Stimulated activated CD8-positive, alpha-beta memory T cell treated with anti-CD3 and anti-CD28 coated beads, Interleukin-7, amount 100 ng/mL, for 48 hours (primary cell): Measurements from ENCODE around the gene TGM5.
"Not testable (repeated sequence)": the region's sequence is repeated elsewhere in the genome, so short reads cannot be mapped to it uniquely, and the experiment has no call there.

Experiments used
- DNase-seq, 2 donors: peaks; one replicate each; pipeline ENCODE4 v3.0.0-alpha.2; 2020; ENCODE audit warnings: low read depth in 1 of 2; ENCODE audit errors: extremely low read depth in 1 of 2

TGM5 gene

DNA sequence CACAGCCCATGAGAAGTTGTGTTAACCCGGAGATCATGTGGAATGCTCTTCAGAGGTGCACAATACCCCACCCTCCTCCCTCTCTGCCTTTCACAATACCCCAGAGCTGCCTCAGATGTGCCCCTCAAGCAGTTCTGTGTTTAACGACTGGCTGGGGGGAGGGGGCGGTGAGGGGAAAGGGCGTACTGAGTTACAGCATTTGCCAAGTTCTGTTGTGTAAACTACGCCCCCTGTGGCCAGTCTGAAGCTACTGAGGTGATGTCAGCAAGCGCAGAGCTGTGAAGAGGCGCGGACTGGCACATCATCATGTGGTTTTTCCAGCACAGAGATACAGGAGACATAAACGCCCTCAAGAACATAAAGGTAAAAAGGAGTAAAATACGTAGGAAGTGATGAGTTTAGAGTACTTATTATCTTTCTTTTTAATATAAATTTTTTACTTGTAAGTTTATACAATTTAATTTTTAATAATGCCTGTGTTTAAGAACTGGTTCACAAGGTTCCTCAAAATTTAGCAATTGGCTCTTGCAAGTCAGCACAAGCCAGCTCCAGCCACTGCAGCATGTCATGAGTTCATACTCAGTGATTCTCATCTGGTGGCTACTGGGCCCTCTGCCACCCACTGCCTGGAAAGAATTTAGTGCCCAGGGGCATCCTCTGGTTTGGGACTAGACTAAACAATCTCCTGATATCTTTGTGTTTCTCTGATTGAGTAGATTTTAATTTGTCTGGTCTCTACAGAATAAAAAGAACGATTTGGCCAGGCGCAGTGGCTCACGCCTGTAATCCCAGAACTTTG is 47.6 kb downstream of the TGM5 start:
- no peak for DNase-seq

DNA sequence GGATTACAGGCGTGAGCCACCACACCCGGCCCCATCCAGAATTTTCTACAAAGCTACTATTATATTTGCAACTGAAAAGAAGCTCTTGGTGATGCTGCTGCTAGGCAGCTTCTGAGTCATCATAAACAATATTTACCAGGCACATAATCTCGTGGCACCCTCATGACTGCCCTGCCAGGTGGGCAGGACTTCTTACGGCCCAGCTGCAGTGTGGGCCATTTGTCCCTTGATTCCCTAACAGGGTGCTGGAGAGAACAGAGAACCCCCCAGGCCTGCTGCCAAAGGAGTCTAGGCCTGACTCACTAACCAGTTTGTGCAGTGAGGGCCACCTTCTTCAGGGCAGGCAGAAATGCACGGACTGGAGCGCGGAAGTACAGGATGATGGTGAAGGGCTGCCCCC is 50.8 kb downstream of the TGM5 start:
- no peak for DNase-seq

DNA sequence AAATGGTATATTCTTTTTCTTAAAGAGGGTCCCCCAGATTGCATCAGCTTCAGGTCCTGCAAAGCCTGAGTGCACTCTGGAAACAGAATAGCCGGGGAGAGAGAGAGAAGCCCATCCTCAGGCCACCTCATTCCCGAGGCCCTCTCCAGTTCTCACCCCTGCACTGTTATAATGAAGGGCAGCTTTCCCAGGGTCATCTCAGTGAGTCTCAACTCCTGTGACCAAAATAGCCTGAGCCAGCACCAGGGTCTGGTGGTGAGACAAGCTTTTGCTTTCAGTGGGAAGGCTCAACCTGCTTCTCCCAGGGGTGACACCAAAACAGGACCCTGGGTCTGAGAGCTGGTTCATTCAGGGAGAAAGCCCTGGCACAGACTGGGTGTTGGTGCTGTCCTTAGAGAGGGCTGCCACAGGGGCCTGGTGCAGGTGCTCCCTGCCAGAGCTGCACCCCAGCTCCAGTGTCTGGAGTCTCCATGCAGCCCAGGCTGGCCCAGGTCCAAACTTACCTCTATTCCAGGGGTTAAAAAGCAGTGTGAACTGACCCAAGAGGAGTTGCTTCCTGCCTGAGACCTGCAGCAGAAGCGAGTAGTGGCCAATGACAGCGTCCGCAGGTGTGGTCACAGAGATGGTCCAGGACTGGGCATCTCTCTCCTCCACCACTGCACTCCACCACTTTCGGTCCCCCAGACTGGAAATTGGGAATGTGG is 52.0 kb downstream of the TGM5 start:
- DNase-seq, result no peak

DNA sequence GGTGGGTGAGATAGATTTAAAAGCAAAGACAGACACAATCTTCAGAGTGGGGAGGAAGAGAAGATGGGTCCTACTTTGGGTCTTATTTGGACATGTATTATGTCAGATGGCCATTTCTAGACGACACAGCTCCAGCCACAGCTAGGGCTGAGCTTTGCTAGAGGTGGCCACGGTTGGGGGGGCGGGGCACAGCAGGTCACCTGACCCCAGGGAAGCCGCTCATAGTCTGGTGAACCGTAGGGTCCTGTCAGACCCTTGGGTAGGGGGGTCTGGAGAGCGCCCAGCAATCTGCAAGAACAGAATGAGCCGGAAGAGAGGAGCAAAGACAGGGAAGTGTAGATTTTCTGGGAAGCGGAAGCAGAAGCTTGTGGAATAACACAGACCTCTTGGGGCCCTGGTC is 52.6 kb downstream of the TGM5 start:
- DNase-seq, result no peak

DNA sequence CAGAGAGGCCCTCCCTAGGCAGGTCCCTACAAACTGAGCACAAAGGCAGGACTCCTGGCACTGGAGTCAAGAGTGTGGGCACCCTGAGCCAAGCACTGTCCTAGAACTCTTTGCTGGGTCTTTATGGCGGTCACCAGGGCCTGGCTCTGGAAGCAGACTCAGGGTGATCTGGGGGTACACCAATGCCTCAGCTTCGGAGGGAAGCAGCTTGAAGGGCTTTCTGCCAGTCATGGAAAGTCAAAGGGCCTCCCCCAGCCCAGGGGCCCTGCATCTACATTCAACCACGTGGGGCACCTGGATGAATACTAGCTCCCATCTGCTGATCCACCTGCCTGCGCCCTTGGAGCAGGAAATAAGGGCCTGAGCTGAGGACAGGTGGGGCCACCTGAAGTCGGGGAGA is 53.3 kb downstream of the TGM5 start:
- DNase-seq, result no peak

DNA sequence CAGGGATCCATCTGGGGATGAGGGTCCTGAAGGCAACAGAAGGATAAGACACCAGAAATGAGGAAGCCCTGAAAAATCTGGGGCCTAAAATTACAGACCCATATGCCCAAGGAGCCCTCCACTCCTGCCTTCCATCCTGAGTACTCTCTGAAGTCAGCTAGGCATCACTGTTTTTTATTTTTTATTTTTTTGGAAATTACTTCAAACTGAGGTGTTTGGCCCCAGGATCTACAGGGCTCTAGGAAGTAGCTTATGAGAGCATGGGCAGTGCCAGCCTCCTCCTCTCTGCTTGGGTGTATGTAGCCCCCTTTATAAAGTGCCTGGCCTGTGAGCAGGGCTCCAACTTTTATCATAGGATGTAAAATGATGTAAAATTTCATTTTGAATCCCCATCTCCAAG is 53.8 kb downstream of the TGM5 start:
- no peak for DNase-seq

DNA sequence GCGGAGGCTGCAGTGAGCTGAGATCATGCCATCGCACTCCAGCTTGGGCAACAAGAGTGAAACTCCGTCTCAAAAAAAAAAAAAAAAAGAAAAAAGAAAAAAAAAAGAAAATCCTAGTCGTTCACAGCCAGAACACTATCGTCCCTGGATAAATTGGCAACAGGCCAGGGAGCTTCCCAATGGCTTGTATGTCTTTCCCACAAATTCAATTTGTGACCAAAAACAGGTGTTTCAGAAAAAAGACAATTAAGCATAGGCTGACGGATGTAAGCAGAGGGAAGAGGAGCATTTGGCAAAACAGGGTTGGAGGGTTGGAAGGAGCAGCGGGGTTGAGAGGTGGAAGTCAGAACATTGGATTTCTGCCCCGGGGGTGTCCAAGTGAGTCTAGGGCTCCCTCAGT is 54.4 kb downstream of the TGM5 start:
- DNase-seq, result no peak

DNA sequence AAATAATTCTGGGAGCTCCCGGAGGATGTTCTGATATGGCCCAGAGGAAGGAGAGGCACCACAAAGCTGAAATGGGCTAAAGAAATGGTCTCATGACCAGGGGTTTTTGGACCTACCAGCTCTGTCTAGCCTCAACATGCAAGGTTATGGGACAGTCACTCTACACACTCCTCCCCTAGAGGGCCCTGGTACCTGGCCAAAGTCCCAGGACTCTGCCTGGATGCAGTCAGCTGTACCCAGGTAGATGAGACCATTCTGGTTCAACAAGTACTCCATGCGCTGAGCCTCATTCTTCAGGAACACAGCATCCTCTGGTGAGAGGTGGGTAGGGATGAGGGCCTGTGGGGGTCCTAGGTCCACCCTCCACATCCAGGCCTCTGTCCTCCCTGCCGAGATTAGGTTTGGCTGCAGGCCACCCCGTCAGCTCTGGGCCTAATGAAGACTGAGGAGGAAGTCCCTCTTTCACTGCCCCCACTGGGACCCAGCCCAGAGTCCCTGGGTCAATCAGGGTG is 55.4 kb downstream of the TGM5 start:
- DNase-seq, result no peak

DNA sequence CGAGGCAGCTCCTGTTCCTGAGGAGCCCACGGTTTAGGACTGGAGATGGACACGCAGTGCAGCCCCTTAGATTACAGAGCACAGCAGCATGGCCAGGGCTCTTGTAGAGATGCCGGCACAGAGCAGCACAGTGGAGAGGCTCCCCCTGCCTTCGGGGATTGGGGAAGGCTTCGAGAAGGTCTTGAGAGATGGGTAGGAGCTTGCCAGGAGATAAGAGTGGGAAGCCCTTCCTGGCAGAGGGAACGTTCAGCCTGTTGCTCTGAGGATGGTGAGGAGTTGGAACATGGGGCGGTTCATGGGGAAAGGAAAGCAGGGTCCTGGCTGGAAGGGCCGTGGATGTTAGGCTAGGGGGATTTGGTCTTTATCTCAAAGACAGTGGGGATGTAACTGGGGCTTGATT is 55.9 kb downstream of the TGM5 start:
- no peak for DNase-seq

DNA sequence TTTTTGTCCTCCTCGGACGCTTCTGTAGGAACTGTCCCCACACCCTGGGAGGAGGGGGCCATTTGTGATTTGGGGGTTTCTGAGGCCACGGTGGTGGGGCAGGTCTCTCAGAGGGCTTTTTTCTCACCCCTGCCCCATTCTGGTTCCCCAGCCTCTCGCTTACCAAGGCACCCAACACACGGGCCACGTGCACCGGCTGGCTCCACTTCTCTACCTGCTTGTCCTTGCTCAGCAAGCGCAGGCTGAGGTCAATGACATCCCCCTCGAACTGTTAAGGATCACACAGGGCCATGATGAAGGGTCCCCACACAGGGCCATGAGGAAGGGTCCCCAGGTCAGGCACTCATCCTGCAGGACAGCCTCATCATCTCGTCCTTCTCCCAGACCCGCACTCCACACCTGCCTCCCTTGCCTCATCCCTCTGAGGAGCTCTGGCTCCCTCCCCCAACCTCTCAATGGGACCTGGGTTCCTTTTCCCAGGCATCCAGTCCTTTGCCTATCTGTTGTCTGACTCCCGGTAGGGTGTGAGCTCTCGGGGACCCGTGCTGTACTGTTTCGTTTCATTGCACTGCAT is 56.5 kb downstream of the TGM5 start:
- DNase-seq, result no peak

DNA sequence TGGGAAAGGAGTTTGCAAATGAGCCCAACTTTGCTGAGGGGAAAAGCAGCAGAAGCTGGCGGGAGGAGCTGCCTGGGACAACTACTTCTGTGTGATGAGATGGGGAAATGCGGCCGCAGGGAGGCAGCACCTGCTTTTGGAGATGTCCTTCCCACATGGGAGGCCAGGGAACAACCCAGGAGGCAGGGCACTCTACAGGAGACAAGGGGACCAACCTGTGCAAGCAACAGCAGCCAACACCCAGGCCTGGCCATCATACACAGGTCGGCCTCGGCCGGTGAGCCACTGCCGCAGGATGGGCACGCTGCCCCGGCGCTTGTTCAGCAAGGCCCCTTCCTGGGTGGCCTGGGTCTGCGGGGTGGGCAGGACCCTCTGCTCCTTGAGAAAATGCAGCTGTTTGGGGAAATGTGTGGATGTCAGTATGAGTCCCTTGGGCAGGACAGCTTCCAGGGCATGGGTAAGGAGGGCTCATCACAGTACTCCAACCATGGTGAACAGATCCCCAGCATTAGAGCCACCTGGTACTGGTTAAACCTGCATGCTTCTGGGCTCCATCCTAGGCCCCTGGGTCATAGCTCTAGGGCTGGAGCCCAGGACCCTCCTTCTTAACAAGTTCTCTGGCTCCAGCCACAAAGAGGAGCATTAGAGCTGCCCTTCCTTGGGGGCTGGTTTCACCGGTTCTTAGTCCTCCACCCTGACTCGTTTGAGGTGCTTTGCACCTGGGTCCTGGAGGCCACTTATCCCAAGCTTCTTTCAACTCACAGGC is 57.5 kb downstream of the TGM5 start:
- DNase-seq, result no peak

DNA sequence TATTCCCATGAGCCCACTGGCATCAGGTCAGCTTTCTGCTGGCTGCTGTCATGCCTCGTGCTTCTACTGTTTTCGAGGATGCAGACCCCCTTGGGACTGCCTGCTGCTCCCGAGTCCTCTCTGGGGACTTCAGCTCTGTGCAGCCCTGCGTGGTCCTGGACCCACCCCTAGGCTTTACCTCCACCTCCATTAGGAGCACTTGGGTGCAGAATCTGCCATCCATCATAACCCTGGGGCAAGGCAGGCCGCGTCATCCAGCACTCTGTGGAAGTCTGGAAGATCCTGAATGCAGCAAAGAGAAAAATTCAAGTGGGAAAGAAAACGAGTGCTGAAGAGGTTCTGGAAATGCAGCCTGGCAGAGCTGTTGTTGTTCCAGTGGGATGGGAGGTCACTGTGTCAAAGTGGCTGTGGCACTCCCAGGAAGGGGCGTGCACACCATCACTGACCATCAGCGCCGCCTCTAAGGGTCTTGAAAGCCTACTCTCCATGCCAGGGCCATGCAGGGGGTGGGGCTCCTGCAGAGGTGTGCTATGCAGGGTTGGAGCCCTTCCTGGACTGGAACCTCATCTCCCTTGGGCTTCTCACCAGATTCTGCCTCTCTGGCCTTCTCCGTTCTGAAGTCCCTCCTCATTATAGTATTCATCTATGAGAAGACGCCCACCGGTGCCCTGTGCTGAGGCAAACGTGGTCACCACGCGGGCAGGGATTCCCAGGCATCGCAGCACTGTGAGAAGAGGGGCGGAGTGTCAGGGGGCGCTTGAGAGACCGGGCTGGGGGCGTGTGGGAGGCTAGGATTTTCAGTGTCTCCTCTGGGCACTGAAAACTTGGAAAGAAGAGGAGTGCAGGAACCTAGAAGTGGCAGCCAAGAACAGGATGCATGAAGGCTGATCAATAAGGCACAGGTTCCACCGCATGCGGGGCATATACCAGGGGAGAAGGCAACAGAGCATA is 58.4 kb downstream of the TGM5 start:
- DNase-seq, result no peak

DNA sequence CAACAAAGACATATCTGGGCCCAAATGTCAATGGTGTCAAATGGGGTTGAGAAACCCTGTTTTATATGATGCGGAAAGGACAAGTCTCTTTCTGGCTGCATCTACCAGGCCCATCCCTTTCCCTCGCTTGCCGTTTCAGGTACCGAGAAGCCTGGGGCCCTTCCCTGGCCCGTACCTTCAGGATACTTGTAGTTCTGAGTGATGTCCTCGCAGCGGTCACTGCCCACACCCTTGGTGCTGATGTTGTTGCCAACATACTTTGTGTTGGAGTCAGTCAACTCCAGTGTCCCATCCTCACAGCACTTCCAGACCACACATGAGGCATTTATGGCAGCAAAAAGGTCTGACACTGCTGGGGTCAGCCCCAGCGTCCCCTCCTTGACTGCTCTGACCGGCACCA is 59.7 kb downstream of the TGM5 start:
- DNase-seq, result no peak

DNA sequence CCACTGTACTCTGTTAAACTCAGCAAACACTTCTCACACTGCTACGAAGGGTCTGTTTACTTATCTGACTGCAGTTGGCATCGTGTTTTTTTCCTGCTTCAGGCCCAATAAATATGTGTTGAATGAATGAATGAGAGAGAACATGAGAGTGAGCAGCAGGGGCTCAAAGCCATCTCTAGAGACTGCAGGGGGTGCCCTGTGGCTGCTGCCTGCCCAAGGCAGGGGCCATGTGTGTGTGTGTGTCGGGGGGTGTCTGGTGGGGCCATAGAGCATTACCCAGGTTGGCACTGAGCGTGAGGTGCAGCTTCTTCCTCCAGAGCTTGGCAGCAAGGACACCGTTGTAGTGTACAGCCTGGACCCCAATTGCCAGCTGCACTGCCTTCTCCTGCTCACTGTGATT is 60.7 kb downstream of the TGM5 start:
- no peak for DNase-seq

DNA sequence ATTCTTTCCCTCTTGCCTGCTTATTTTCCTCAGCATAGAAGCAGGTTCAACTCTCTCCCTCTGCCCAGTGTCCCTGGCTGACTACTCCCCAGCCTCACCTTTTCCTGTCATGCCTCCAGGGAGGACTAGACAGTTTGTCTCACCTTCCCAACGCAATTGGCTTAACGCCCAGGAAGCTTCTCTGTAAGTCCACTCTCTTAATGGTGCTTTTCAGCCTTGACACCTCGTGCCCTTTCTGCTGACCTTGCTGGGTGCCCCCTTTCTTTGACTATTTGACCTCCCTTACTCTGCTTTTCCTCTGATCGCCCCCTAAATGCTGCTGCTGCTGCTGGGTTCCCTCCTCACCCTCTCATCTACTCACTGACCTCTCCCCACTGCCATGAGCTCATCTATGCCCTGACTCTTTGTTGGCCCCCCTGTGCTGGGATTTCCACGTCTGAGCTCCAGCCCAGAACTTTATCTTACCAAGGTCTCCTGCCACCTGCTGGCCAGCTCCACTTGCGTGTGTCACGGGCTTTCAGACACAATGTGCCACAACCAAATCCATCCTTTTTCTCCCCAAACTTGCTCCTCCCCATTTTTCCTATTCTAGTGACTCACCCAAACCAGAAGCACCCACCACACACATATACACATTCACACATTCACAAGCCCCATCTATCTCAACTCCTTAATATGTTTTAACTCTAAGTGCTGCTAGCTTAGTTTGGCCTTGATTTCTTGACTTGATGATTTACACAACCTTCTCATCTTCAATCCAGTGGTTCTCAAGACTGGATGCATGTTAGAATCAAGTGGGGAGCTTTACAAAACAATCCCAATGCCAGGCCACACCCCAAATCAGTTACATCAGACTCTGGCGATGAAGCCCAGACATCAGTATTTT is 62.5 kb downstream of the TGM5 start:
- DNase-seq, result peak in 1 of 2 donors; percentile 27

DNA sequence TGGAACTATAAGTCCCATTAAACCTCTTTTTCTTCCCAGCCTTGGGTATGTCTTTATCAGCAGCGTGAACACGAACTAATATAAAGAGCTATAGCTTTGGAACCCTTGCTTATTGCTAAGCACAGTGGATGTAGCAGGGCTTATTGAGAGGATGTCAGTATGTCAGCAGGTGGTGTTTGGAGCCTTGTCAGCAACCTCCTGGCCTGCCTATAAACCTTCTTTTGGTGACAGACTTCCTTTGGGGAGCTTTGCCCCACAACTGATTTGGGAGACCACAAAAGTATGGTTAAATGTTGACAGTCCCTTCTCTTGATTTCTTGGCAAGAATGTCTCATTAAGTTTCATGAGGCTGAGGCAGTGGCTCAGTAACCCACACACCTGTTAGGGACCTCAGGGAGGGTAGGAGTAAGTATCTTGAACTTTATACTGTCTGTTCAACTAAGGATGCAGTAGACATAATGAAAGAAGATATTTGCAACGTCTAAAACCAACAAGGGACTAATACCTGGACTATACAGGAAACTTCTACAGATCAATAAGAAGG is 66.7 kb downstream of the TGM5 start:
- DNase-seq, result no peak

DNA sequence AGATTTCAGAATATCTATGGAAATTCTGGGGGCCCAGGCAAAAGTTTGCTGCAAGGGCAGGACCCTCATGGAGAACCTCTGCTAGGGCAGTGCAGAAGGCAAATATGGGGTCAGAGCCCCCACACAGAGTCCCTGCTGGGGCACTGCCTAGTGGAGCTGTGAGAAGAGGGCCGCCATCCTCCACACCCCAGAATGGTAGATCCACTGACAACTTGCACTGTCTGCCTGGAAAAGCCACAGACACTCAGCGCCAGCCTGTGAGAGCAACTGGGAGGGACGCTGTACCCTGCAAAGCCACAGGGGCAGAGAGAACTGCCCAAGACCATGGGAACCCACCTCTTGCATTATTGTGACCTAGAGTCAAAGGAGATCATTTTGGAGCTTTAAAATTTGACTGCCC is 67.7 kb downstream of the TGM5 start:
- no peak for DNase-seq

DNA sequence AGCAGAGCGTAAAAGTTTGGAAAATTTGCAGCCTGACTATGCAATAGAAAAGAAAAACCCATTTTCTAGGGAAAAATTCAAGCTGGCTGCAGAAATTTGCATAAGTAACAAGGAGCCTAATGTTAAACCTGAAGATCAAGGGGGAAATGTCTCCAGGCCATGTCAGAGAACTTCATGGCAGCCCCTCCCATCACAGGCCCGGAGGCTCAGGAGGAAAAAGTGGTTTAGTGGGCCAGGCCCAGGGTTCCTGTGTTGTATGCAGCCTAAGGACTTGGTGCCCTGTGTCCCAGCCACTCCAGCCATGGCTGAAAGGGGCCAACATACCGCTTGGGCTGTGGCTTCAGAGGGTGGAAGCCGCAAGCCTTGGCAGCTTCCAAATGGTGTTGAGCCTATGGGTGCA is 68.2 kb downstream of the TGM5 start:
- DNase-seq, result not testable (repeated sequence)

DNA sequence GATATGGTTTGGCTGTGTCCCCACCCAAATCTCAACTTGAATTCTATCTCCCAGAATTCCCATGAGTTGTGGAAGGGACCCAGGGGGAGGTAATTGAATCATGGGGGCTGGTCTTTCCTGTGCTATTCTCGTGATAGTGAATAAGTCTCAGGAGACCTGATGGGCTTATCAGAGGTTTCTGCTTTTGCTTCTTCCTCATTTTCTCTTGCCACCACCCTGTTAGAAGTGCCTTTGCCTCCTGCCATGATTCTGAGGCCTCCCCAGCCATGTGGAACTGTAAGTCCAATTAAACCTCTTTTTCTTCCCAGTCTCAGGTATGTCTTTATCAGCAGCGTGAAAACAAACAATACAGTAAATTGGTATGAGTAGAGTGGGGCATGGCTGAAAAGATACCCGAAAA is 69.0 kb downstream of the TGM5 start:
- not testable (repeated sequence) for DNase-seq
